ENCODE measurements around the gene DCUN1D2. TPM values are rescaled to one million over a fixed set of nuclear protein-coding genes. Genes with fewer than 3 reads are reported as not detected.

Gene DCUN1D2
- total and polyA plus RNA-seq, 10 of the 15 experiments (the other 5 are each of a cell fraction or from before 2014, with no cell fraction given), result 2.5 to 23.6 (median 9.3) TPM

GRCh38 chr13:113425941-113426590 is 64.4 kb downstream of the DCUN1D2 start:
- no peak for DNase-seq (ENCODE audit: low read depth, low spot score)
- TF ChIP-seq IKZF1 (conservative IDR thresholded peaks at IDR 0.05) (no peak), PAX5 (IDR thresholded peaks at IDR 0.05; ENCODE audit: borderline replicate concordance, low read depth, low read length) (no peak), SMARCA5 (IDR thresholded peaks at IDR 0.05) (no peak), POLR2AphosphoS5 (IDR thresholded peaks at IDR 0.05; ENCODE audit: low read length) (no peak), SMAD1 (IDR thresholded peaks at IDR 0.05; ENCODE audit: low read depth, partially characterized antibody) (no peak), NFYB (IDR thresholded peaks at IDR 0.05; ENCODE audit: insufficient read depth, low read depth, low read length) (no peak), CTCF (IDR thresholded peaks at IDR 0.05 in 2 of 3, conservative IDR thresholded peaks at IDR 0.05 in 1 of 3; ENCODE audit: control insufficient read depth in 2 of 3, extremely low read depth in 1 of 3, insufficient read depth in 1 of 3, low read depth in 3 of 3, low read length in 3 of 3) (no peak), SIN3A (IDR thresholded peaks at IDR 0.05; ENCODE audit: low read depth, low read length) (no peak), IRF5 (IDR thresholded peaks at IDR 0.05; ENCODE audit: borderline replicate concordance) (no peak), TCF7 (IDR thresholded peaks at IDR 0.05; ENCODE audit: borderline replicate concordance) (no peak), RFX5 (IDR thresholded peaks at IDR 0.05; ENCODE audit: low read depth, low read length) (no peak), NFYA (IDR thresholded peaks at IDR 0.05; ENCODE audit: borderline replicate concordance, low read depth, low read length) (no peak), MEF2B (IDR thresholded peaks at IDR 0.05; ENCODE audit: partially characterized antibody, poor library complexity, severe bottlenecking) (no peak), CEBPZ (IDR thresholded peaks at IDR 0.05; ENCODE audit: low read depth, low read length) (no peak)

More at GRCh38 chr13:113425941-113426590, 64.4 kb downstream of the DCUN1D2 start:
- in situ Hi-C loops (cut with MboI), result no loop called here
- FAIRE-seq, result no peak
- WGBS (ENCODE audit: insufficient coverage, insufficient replicate concordance, low lambda C conversion rate, missing lambda C conversion rate), result 54% methylated on average over 20 of the region's 22 CpGs
- H3K27ac ChIP-seq (ENCODE audit: control insufficient read depth, insufficient read depth), result no peak overlapping the region
- no peak overlapping the region for H3K4me2 ChIP-seq (ENCODE audit: control insufficient read depth, insufficient read depth)
- ChIA-PET RAD21 (ENCODE audit: unreplicated experiment) (no interaction called here), POLR2A (no interaction called here), SMC1A (ENCODE audit: uncharacterized antibody, unreplicated experiment) (interaction anchor here (1.7 kb wide), 1 partner anchor 39 kb away, joined by 3 read pairs; no protein-coding TSS in a partner anchor), CTCF (no interaction called here)
- no peaks in the 10 kb centered on the region for H4K20me1 ChIP-seq (ENCODE audit: control insufficient read depth, insufficient read depth)
- no peaks in the 10 kb centered on the region for H3K27me3 ChIP-seq (replicated peaks in 1 of 2; ENCODE audit: control insufficient read depth in 2 of 2, insufficient read depth in 2 of 2, low read length in 1 of 2)
- no peak overlapping the region for H3K9ac ChIP-seq (ENCODE audit: control insufficient read depth, insufficient read depth, low read length)
- BruUV-seq (replicated peaks), result no TSS peak
- intact Hi-C loops (cut with micrococcal nuclease; ENCODE audit: unreplicated experiment), result no loop called here
- no peak overlapping the region for H2AFZ ChIP-seq (ENCODE audit: control insufficient read depth, low read depth, low read length)
- H3K4me1 ChIP-seq (ENCODE audit: control insufficient read depth, insufficient read depth, low read length), result no peaks in the 10 kb centered on the region
- H3K36me3 ChIP-seq (ENCODE audit: control insufficient read depth in 2 of 2, insufficient read depth in 2 of 2, low read length in 1 of 2), result no peaks in the 10 kb centered on the region
- H3K79me2 ChIP-seq (ENCODE audit: control insufficient read depth, insufficient read depth, low read length), result no peaks in the 10 kb centered on the region
- H3K4me3 ChIP-seq, result no peak overlapping the region
- no peak for ATAC-seq
- H3K9me3 ChIP-seq (replicated peaks; ENCODE audit: control insufficient read depth, insufficient read depth, low read length), result no peaks in the 10 kb centered on the region
